ENCODE data around the gene TMEM144.
"Not testable (repeated sequence)": the region's sequence is repeated elsewhere in the genome, so short reads cannot be mapped to it uniquely, and the experiment has no call there.

The TMEM144 gene

DNA sequence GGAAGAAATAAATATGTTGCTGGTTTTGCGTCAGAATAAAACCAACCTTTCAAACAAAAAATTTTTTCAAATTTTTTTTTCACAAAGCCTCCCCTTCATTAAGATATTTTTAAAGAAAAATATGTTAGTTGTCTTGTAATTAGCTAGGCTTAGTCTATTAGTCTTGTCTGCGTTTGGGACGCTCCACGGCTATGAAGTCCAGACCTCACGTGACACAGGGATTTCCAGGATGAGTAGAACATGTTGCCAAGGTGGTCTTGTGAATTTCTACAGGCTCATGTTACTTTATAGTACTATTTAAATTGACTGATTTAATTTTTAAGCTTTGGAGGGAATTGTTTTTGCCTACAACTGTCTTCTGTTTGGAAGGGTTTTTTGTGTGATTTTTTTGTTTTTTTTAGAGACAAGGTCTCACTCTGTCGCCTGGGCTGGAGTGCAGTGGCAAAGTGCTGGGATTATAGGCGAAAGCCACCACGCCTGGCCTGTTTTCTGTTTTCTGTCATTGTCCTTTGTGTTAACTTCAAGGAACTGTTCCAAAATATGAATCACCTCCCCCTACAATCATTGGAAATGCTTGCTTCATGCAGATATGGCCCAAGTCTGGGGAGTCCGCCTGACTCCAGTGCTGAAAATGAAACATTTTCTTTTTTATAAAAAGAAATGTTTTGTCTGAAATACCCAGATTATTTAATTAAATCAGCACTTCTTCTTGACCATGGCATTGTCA lies 26.2 kb downstream of the TMEM144 start:
- no peak for DNase-seq (ENCODE audit: low spot score)

DNA sequence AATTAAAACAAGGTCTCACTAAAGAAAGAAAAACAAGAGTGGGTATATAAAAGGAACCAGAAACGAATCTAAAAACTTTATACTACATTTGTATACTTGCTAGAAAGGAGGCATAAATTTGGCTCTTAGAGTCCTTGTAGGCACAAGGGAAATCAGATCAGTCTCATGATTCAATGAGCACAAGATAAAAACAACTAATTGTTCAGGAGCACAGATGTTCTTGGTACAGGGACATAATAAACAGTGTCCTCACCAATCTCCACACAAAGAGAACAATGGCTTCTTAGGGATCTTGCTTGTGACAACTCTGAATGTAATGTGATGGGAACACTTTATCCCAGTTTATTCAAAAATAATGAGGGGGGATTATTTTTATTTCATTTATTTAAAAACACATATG lies 28.3 kb downstream of the TMEM144 start:
- DNase-seq (ENCODE audit: low spot score), result no peak

DNA sequence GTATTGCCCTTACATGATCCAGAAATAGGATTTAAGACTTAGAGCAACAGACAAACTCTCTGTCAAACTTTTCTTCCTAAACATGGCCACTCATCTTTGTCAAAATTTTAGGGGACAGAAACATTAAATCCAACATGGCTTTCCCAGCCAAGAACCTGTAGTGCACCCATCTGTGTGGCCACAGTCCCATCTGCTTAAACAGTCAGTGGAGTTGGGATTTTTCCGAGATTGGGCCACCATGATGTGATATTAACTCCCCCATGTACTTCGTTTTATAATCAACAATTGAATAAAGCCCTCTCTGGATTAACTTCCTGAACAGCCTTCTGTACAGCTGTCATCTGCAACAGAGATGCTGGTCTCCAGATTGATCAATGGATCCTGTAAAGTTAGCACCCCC lies 28.9 kb downstream of the TMEM144 start:
- DNase-seq (ENCODE audit: low spot score), result no peak

DNA sequence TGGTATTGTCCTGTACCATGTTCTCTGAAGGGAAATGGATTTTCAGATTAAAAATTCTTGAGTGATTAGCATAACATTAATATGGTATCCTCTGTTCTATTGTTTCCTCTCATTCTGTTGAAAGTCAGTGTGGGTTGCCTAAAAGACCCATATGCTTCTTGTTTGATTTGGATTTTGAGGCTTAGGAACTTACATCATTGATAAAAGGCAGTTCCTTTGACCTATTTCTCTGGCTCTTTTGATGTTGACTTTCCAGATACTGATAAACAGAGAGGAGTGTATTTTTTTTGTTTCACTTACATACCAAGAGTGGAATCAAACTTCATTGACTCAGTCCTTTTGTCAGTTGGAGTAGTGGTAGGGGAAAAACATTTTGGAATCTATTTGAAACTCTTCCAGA lies 32.8 kb downstream of the TMEM144 start:
- DNase-seq (ENCODE audit: low spot score), result no peak

DNA sequence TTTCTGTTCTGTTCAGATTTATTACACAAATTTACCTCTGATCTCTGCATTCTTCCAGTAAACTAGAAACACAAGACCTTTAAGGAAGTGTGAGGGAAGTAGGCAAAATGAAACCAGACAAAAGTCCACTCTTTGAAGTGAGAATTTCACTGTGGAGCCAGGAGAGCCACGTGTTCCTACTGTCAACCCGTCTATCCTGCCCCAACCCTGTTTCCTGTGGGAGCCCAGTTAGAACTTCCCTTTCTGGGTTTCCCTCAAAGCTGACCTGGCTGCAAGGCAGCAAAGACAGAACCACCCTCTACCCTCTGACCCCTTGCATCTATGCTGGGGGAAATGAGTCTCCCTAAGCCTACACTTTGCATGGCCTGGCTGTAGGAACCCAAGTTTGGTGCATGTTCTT lies 40.0 kb downstream of the TMEM144 start:
- DNase-seq (ENCODE audit: low spot score), result no peak

DNA sequence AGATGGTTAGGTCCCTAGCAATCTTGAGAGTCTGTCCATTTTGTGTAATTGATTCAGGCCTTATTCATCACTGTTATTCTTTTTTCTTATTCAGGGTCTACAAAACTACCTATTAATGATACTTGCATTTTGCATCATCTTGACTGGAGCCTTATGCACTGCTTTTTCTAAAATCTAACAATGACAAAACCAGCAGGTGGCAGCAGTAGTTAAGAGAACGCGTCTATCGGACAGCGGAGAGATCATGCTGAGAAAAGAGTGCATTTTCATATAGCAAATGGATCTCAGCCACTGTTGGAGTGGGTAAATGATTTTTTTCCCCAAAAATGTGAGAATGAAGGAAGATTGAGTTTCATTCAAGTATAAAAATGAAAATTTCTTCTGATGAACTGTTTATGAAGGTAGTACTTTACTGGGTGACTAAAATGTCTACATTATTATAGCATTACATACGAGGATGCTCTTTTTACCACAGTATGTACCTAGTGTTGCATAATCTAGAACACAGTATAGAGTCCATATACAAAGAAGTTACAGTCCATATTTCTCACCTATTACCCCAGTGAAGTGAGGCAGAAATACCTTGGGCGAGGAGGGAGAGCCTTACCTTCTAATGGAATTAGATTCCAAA lies 43.2 kb downstream of the TMEM144 start:
- peak; percentile 44 for DNase-seq (ENCODE audit: low spot score)

DNA sequence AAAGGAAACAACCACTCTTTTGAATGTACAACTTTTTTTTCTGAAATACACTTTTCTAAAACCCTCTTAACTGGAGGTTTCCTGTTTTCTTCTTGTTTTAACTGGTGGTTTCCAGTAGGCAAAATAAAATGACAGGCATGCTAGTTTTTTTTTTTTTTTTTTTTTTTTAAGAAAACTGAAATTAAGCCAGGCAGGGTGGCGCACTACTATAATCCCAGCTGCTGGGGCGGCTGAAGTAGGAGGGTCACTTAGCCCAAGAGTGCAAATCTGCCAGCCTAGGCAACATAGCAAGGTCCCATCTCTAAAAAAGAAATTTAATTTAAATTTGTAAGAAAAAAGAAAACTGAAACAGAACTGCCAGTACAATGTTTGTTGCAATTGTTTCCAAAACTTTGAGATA lies 44.0 kb downstream of the TMEM144 start:
- no peak for DNase-seq (ENCODE audit: low spot score)

DNA sequence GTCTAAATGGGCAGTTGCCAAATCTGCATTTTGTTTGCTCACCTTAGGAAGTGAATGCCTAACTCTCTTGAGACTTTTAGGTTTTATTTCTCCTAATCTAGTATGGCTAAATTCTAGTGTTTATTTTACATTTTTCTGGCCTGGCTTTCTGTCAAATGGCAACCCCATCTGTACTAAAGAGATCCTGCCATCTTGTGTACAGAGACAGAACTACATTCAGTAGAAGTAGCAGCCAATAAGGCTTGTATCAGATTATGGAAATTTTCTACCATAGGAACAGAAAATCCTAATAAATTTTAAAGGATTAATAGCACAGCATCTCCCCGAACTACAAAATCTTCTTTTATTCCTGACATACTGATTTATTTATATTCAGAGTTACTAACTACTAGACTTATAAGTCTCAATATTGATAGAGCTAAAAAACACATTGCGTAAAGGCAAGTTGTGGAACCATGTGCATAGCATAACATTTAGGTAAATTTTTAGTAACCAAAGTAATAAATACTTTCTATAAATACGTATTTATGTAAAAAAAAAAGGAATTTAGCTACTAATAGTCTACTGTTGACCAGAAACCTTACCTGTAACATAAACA lies 45.5 kb downstream of the TMEM144 start:
- no peak for DNase-seq (ENCODE audit: low spot score)

DNA sequence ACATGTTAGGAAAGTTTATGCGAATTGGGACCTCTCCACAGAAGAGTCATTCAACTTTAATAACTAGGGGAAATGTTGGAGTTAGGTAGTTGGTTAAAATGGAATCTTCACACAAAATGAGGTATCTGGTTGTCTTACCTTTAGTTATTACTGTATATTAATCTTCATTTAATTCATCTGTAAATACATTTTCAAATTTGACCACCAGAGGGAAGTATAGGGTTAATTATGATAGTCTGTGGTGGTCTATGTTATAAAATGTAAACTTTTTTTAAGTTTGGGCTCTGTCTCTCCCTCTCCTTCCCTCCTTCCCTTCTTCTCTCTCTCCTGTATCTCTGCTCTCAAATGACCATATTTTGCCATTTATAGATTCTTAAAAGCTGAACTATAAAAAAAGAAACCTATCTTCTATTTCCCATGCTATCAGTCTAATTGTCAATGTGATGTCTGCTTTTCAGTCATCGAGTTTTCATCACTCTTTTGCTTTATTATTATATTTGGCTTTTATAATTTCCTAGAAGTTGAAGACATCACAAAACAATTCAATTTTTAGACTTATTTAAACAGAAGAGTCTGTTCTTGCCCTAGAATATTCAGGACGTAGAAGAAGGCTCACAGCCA lies 49.8 kb downstream of the TMEM144 start:
- no peak for DNase-seq (ENCODE audit: low spot score)

DNA sequence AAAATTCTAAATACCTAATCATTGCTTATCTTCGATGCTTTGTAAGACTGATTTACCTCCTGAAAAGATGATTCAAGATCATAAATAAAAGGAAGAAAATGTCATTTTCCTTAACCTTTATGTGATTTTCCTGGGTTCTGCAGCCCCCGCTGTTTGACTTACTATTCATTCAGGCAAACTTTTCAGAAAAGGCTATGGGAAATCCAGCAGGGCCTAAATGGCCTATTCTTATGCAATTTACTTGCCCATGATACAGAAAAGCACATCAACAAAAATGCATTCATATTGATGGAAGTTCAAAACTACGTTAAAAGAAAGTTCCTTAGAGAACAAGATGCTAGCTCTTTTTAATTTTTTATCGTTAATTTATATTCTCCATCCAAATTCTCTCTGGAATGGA lies 51.2 kb downstream of the TMEM144 start:
- DNase-seq (ENCODE audit: low spot score), result no peak

DNA sequence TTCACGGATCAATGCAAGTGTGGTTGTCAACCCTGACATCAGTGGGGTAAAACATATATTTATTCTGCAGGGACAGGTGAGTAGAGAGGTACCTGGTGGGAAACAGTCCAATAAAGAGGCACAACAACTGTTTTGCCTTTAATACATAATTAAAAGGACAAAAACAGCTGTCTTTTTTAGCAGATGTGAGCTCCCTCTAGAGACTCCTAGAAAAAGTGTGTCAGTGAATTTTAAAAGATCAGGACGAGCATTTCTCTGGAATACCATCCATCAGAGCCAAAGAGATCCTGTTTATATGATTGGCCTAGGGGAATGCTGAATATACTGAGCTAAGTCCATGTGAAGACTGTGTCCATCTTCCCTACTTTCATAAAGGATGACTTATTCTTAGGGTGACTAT lies 58.3 kb downstream of the TMEM144 start:
- DNase-seq (ENCODE audit: low spot score), result no peak

DNA sequence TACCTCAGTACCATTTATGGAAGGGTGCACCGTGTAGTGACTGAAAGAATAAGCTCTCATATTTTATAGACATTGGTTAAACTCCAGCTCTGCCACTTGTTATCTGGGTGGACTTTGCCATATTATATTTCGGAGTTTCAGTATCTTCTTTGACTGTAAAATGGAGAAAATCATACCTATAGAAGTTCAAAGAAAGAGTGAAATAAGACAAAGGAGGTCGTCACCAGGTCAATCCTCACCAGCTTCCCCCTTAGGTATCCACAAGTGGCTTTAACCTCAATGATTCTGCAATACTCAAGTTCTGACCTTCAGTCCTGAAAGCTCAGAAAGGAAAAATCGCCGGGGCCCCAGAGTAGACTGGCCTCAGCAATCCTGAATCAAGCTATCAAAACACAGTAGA lies 64.3 kb downstream of the TMEM144 start:
- no peak for DNase-seq (ENCODE audit: low spot score)

DNA sequence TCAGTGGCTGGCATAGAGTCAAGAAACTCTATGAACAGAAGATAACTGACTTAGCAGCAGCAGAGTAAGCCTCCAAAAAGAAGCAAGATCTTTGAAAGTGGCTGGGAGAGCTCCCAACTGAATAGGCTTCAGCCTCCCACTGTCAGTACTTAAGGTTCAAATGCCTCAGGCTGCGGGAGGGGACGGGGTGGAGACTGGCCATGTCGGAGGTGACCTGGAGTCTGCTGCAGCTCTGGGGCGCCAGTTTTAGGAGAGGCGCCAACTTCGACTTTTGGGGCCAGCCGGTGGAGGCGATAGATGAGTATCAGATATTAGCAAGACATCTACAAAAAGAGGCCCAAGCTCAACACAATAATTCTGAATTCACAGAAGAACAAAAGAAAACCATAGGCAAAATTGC lies 67.3 kb downstream of the TMEM144 start:
- DNase-seq (ENCODE audit: low spot score), result no peak

DNA sequence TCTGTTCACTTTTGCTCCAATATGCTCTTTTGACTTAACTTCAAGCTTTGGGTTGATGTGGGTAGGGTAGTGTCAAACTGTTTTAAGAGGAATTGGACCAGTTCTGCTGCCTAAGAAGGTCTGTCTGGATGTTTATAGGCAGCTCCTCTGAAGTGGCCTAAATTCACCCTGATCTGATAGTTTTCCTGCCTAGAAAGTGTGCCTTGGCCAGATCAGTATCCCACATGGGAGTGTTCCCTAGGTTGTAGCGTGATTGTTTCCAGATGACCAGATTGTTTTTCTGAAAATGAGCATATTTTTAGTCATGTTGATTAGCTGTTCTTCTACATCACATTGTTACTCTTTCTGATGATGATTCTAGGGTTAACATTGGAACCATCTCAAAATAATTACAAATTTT lies 68.8 kb downstream of the TMEM144 start:
- not testable (repeated sequence) for DNase-seq (ENCODE audit: low spot score)

DNA sequence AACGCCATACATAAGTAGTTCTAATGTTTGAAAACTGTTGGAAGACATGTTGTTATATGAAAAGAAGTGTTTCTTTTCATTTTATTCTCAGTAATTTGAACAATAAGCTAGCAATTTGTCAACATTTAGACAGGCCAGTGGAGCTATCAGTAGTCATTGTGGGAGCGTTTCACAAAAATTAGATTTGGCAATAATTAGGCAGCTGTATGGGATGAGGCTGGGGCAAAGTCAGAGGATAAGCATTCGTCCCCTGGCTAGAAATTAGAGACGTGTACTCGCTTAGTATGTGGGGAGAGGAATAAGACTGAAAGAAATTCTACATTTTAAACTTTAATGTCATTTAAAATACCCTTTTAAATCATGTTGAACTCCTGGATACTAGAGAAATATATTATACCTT lies 70.6 kb downstream of the TMEM144 start:
- DNase-seq (ENCODE audit: low spot score), result no peak

DNA sequence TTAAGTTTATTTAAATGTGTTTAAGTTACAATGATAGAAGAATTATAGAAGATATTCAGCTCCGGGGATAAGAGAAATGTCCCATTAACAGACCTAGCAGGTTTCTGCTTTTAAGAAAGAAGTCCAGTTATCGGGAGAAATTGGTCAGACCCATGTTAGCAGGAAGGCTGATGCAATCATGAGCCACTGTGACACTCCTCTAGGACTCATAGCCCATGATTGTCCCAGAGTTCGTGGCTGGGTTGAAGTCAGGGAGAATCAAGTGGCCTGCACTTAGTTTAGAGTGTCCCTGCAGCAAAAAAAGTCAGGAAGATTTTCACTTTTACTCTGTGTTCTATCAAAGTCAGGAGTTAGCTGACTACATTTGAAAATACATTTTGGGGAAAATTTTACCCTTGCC lies 72.0 kb downstream of the TMEM144 start:
- DNase-seq (ENCODE audit: low spot score), result no peak

DNA sequence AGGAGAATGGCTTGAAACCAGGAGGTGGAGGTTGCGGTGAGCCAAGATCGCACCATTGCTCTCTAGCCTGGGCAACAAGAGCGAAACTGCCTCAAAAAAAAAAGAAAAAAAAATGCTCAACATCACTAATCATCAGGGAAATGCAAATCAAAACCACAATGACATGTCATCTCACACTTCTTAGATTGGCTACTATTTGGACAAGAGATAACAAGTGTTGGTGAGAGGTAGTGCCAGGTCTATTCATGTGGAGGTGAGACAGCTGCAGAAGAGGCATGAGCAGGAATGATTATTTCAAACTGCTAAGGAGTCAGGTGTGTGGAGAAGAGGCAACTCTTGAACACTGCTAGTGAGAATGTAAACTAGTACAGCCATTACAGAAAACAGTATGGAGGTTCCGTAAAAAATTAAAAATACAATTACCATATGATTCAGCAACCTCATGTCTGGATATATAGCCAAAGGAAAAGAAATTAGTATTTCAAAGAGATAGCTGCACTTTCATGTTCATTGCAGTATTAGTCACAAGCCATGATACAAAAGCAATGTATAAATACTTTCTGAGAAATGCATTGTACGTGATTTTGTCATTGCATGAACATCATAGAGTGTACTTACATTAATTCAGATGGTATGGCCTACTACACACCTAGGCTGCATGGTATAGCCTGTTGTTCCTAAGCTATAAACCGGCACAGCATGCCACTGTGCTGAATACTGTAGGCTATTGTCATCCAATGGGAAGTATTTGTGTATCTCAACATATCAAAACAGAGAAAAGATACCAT lies 75.3 kb downstream of the TMEM144 start:
- DNase-seq (ENCODE audit: low spot score), result no peak

DNA sequence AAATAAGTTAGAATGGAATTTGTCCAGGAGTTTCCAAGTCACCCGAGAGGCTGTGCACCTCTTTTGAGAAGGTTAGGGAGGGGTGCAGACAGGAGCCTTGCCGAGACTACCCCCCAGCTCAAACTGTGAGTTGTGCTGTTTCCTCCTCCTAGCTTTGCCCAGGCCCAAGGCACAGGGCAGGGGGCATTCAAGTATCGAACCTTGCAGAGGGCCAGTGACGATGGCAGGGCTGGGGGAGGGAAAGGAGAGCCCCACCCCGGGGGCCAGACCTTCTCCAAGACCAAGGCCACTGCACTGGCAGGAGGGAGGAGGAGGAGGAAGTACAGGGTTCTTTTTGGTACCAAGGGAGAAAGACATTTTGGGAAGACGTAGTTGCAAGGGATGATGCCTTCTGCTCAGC lies 80.6 kb downstream of the TMEM144 start:
- DNase-seq (ENCODE audit: low spot score), result no peak

DNA sequence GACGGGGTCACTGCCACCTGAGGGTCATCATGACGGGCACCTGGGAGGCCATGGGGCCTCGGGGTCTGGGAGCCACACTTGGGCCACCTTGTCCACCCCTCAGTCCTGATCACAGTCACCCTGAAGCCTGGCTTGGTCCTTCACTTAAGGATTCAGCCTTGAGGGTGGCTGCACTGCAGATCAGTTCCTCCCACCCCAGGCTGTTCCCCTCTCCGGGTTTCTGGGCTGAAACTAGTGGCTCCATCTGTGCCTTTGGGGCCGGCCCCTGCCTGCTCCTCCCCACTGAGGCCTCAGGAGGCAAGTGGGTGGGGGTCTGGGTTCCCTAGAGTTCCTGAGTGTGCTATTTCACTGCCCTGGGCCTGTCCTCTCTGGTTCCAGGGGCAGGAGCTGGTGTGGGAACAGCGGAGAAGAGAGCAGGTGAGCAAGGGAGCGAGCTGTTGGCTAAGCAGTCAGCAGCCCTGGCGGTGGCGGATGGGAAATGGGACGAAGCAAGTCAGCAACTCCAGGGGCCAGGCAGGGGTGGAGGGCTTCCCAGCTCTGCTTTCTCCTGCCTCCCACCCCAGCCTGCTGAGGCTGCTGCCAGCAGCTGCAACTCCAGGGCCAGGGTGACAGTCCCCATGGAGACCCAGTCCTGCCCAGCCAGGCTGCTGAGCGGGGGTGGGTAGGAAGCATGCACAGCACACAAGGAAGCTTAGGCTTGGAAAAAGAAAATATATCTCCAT lies 81.2 kb downstream of the TMEM144 start:
- no peak for DNase-seq (ENCODE audit: low spot score)

DNA sequence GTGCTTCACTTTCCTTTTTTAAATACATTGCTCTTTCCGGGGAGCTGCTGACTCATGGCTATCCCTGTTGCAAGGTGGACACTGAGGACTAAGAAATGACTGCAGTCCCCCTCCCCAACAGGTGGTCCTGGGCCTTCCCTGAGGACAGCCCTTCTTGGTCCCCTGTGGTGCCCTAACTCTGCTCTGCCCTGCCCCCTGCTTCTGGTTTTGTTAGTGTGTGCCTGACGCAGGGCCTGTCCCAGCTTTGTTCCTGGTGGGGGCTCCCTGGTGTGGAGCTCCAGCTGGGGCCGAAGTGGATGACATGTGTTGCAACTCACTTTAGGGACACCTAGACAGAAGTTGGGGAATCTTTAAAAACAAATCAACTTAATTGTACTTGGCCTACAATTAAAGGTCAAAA lies 81.9 kb downstream of the TMEM144 start:
- no peak for DNase-seq (ENCODE audit: low spot score)

DNA sequence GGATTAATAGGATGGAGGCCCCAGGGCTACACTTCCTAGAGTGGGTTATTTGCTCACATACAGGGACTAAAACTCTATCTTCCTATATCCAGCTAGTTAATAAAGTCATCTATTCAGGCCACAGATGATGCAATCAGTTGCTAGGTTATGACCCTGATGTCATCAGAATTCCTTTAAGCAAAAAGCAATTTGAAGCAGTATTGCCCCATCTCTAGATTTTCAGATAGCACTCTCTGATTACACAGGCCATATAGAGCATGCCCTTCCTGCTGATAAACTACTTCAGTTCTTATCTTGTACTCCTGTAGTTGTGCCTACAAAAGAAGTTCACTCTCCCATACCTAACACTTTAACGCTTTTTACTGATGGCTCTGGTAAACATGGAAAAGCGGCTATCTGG lies 84.8 kb downstream of the TMEM144 start:
- DNase-seq (ENCODE audit: low spot score), result no peak

DNA sequence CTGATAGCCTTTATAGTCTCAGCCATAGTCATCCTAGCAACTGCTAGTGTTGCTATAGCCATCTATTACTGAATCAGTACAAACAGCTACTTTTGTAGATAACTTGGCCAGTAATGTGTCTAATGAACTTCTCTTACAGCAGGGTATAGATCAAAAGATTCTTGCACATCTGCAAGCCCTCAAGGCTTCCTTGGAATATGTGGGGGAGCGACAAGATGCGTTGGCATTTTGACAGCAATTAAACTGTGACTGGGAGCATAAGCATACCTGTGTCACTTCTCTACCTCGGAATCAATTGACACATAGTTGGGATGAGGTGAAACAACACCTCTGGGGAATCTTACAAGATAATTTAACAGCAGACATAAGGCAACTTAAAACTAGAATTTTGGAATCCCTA lies 87.6 kb downstream of the TMEM144 start:
- DNase-seq (ENCODE audit: low spot score), result no peak
